PC-3 (cell line): ENCODE data around the gene ZDHHC6.

ENCODE experiments used
- EZH2 ChIP-seq: fragments of 300-600 bp; sonication (generic); IDR thresholded peaks from one replicate; pipeline ENCODE4 v1.6.1; 2017; ENCODE audit warnings: antibody characterized with exemption, mild to moderate bottlenecking, low read length; ENCODE audit not compliant: unreplicated experiment
- EZH2phosphoT487 ChIP-seq: fragments of 300-600 bp; sonication (generic); IDR thresholded peaks from 2 replicates; pipeline ENCODE4 v1.6.1; 2018; ENCODE audit warnings: mild to moderate bottlenecking, antibody characterized with exemption, low read length, borderline replicate concordance
- TF ChIP-seq, protein P1 (sequence below): fragments of 300-600 bp; sonication (generic); conservative IDR thresholded peaks from 2 replicates; pipeline ENCODE4 v1.5.1; 2017; ENCODE audit warnings: antibody characterized with exemption, low read depth, mild to moderate bottlenecking, low read length

GRCh38 chr10:112404617-112405016 is 42.1 kb downstream of the ZDHHC6 start:
- TF ChIP-seq, protein P1, sequence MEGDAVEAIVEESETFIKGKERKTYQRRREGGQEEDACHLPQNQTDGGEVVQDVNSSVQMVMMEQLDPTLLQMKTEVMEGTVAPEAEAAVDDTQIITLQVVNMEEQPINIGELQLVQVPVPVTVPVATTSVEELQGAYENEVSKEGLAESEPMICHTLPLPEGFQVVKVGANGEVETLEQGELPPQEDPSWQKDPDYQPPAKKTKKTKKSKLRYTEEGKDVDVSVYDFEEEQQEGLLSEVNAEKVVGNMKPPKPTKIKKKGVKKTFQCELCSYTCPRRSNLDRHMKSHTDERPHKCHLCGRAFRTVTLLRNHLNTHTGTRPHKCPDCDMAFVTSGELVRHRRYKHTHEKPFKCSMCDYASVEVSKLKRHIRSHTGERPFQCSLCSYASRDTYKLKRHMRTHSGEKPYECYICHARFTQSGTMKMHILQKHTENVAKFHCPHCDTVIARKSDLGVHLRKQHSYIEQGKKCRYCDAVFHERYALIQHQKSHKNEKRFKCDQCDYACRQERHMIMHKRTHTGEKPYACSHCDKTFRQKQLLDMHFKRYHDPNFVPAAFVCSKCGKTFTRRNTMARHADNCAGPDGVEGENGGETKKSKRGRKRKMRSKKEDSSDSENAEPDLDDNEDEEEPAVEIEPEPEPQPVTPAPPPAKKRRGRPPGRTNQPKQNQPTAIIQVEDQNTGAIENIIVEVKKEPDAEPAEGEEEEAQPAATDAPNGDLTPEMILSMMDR = no peak
- no peak for TF ChIP-seq EZH2
- TF ChIP-seq EZH2phosphoT487 = no peak
